Inflammatory macrophage treated with lipopolysaccharide for 4 hours (primary cell): ENCODE measurements around the gene ASMT.
A peak's percentile ranks its signal among the peaks of the same experiment; 100 is the strongest.
"Not testable (repeated sequence)": the region's sequence is repeated elsewhere in the genome, so short reads cannot be mapped to it uniquely, and the experiment has no call there.

Source experiments
- DNase-seq: peaks from one replicate; pipeline ENCODE4 v3.0.0-alpha.2; 2020

The ASMT gene

DNA sequence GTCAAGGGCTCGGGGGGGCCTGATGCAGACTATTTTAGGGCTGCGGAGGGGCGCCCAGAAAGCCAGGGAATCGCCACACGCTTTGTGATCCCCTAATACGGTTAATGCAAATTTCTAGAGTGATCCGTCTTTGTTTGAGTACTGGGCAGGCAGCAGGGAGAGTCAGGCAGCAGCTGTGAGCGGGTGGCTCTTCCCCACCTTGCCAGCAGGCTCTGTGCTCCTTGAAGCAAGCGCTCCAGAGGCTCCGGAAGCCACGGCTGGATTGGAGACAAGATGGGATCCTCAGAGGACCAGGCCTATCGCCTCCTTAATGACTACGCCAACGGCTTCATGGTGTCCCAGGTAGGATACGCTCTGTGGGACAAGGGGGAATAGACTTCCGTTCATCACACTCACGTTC, at the start of gene ASMT:
ASMT (plus strand) TSS at position 133 of the 400 bp plus-strand sequence; CDS start at position 274, 141 bp downstream.
- no peak for DNase-seq

DNA sequence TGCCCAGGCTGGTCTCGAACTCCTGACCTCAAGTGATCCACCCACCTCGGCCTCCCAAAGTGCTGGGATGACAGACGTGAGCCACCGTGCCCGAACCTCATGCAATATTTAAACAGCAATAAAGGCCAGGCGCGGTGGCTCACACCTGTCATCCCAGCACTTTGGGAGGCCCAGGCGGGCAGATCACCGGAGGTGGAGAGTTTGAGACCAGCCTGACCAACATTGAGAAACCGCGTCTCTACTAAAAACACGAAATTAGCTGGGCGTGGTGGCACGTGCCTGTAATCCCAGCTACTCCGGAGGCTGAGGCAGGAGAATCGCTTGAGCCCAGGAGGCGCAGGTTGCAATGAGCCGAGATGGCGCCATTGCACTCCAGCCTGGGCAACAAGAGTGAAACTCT, 40.7 kb upstream of the ASMT start:
- DNase-seq = not testable (repeated sequence)

DNA sequence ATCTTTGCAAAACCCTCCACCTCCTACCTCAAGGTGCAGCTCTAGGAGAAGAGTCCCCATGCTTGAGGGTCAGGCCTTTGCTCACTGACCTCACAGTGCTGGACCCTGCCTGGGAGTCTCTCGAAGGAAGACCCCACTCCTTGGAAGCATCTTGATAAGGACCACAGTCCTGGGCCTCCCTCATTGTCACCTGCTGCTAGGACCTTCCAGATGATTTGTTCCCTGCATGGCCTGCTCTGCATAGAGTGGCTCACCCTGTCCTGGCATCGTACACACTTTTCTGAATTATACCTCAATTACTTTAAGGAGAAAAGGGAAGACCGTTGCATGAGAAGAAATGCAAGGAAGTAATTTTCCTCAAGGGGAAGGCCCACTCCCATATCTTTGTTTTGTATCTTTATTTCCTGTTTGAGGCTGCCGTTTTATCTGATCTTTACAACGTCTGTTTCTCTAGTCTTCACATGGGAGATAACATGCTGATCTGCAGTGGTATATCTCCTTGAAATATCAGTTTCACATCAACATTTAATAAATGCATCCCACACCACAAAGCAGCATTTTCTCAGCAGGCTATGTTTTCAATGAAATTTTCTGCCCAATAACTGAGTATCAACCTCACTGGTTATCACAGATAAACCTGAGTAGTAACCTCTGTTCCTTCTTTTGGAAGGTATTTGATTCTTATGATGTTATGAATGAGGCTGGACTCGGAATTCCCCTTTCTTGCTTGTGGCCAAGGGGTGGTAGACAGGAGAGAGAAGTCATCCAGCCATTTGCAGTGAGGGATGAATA, 38.5 kb upstream of the ASMT start:
- DNase-seq = no peak

GRCh38 chrX:1577845-1578244, 37.0 kb upstream of the ASMT start:
- no peak for DNase-seq

GRCh38 chrX:1578511-1579173, 36.2 kb upstream of the ASMT start:
- no peak for DNase-seq

GRCh38 chrX:1581132-1581531, 33.7 kb upstream of the ASMT start:
- DNase-seq = peak; percentile 66

- no peak for DNase-seq
Measured at GRCh38 chrX:1582686-1583437, 32.0 kb upstream of the ASMT start.

DNA sequence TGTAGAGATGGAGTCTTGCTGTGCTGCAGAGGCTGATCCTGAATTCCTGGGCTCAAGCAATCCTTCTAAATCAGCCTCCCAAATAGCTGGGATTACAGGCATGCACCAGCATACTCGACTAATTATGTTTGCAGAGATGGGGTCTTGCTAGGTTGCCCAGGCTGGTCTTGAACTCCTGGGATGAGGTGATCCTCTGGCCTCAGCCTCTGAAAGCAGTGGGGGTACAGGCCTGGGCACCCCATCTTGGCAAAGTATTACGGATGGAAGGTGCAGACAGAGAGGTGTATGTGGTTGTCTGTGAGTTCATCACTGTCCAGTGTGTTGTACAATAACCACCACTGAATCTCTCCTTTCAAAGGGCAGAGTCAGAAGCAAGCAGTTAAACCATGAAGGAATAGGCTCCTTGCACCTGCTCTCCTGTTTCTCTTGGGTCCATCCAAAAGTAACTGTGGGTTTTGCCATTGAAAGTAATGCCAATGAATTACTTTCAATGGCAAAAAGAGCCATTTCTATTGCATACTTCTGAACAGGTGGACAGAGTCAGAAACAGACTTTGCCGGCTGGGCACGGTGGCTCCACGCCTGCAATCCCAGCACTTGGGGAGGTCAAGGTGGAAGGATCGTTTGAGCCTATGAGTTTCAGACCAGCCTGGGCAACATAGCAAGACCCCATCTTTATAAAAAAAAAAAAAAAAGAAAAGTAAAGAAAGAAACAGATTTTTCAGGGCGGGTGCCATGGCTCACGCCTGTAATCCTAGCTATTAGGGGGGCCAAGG, 30.4 kb upstream of the ASMT start:
- no peak for DNase-seq

DNA sequence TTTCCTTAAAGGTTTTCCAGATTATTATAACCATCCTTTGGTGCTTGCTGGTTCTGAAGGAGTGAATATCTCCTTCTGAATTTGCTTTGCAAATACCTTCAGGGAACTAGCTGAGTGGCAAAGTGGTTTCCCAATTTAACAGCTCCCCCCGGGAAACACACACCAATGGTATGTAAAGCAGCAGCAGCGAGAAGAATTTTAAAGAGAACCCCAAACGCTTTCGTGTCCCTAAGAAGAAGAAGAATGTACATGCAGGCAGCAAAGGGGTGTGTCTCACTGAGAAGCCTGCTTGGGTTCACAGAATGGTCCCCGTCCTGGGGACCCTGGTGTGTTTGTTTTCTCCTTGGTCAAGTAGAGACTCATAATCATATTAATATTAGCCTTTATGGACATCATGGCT, 27.7 kb upstream of the ASMT start:
- DNase-seq = no peak

GRCh38 chrX:1589356-1590130, 25.3 kb upstream of the ASMT start:
- no peak for DNase-seq

DNA sequence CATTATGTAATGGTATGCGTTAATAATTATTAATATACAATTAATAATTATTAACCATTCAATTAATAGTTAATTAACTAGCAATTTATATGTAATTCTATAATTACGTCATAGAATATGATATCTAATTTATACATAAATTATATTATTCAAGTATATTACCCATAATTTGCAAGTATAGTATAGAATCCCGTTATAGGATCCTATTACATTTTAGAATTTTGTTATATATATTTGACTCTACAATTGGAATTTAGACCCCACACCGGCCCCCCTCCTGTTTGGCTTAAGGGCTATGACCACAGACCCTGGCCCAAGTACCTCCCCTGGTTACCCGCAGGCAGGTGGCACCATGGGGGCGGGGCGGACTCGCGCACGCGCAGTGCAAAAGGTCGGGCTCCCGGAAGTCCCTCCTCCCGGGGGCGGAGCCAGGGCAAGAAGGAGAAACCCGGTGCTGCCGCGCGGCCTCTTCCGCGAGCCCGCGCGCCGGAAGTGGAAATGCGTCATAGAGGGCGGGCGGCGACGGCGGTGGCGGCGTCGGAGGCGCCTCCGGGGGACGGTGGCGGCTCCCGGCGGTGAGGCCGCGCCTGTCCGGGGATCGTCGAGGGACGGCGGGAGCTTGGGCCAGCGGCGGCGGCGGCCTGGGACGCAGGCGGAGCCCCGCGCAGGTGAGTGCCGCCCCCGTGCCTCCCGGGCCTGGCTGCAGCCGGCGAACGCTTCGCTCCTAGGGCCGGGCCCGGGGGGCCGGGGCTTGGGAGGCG, 23.6 kb upstream of the ASMT start, which contains the start of gene AKAP17A:
AKAP17A (plus strand) TSS at position 503 of the 761 bp plus-strand sequence. CDS start 1,859 bp downstream, outside the sequence.
- peak; percentile 95 for DNase-seq

GRCh38 chrX:1591863-1592469, 22.9 kb upstream of the ASMT start:
- peak; percentile 15 for DNase-seq

- peak; percentile 48 for DNase-seq
Measured at GRCh38 chrX:1592470-1593142, 22.3 kb upstream of the ASMT start.

DNA sequence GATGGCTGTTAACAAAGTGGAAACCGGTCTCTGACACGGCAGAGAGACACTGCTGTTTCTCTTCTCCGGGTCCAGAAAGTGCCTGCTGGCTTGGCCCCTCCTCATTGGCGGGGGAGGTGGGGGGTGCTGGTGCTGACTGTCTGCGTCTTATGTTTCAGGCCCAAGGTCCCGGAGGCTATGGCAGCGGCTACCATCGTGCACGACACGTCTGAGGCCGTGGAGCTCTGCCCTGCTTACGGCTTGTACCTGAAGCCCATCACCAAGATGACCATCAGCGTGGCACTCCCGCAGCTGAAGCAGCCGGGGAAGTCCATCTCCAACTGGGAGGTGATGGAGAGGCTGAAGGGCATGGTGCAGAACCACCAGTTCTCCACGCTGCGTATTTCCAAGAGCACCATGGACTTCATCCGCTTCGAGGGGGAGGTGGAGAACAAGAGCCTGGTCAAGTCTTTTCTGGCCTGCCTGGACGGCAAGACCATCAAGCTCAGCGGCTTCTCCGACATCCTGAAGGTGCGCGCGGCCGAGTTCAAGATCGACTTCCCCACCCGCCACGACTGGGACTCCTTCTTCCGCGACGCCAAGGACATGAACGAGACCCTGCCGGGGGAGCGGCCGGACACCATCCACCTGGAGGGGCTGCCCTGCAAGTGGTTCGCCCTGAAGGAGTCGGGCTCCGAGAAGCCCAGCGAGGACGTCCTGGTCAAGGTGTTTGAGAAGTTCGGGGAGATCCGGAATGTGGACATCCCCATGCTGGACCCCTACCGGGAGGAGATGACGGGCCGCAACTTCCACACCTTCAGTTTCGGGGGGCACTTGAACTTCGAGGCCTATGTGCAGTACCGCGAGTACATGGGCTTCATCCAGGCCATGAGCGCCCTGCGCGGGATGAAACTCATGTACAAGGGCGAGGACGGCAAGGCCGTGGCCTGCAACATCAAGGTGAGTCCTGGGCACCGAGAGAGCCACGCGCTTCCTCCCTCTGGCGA, 21.3 kb upstream of the ASMT start:
- no peak for DNase-seq

DNA sequence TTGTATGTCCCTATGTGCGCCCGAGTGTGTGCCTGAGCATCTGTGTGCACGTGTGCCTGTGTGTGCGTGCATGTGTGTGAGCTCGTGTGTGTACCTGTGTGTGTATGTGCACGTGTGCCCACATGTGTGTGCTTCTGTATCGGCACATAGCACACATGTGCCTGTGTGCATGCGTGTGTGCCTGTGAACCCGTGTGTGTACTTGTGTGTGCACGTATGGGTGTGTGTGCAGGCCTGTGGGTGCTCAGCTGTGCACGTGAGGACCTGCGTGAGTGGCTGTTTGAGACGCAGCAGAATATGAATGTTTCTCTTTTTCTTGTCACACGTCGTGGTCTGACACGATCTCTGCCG, 19.2 kb upstream of the ASMT start:
- DNase-seq = no peak

DNA sequence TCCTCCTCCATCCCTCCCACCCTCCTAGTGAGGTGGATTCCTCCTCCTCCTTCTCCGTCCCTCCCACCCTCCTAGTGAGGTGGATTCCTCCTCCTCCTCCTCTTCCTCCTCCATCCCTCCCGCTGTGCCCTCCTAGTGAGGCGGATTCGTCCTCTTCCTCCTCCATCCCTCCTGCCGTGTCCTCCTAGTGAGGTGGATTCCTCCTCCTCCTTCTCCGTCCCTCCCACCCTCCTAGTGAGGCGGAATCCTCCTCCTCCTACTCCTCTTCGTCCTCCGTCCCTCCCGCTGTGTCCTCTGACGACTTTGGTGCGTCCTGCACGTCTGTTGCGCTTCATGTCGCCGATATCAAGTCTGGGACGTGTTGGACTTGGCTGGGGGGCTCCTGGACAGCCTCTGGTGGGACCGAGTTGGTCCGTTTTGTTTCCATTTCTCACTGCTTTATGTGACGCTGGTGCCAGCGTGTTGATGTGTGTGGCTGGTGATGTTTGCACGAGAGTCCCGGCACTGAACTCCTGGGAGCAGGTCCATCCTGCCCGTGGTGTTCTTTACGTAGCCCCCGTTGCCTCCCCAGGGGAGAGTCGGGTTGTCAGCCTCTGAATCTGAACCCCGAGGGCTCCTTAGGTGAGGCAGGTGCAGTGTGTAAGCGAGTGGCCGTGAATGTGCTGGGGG, 18.0 kb upstream of the ASMT start:
- no peak for DNase-seq

DNA sequence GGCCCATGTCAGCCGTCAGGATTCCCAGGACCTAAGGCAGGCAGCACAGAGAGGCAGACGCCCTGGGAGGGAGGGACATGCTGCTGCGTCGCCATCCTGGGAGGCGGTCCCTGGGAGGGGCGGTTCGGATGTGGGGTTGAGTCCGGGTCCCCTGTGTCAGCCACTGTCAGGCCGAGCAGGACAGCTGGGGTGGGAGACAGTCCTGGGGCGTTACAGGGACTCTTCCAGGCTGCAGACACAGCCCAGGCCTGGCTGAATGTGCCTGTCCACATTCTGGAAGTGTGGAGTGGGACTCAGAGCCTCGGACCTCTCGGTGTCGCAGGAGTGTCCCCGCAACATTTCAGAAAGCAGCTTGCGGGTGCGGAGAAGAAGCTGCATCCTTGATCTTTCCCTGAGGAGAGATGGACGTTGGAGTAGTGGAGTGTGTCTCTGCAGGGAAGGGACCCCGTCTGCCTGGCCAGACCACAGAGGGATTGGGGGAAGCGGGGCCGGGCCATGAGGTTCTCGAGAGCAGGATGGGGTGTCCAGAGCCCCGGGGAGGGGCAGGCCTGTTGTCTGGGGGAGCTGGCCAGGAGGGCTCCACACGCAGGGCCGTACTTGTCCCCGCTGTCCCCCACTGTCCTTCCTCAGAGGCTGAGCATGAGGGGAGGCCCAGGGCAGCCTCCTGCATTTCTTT, 17.4 kb upstream of the ASMT start:
- no peak for DNase-seq
